WERI-Rb-1 (cell line): ENCODE results near the gene INPP4A.

Experiments used
- DNase-seq: peaks from one replicate; pipeline ENCODE4 v3.0.0-alpha.2; 2020
- H3K27ac ChIP-seq: fragments of 250-450 bp; sonication (Bioruptor Pico); 2 replicates; pipeline ENCODE4 v1.5.1; 2020; ENCODE audit warnings: mild to moderate bottlenecking, moderate library complexity
- H3K27me3 ChIP-seq: fragments of 250-450 bp; sonication (Bioruptor Pico); 2 replicates; pipeline ENCODE4 v1.5.1; 2021; ENCODE audit warnings: mild to moderate bottlenecking, low read depth, moderate library complexity; ENCODE audit not compliant: insufficient read depth, severe bottlenecking
- H3K36me3 ChIP-seq: fragments of 250-450 bp; sonication (Bioruptor Pico); 2 replicates; pipeline ENCODE4 v1.5.1; 2020; ENCODE audit warnings: mild to moderate bottlenecking, moderate library complexity
- H3K4me3 ChIP-seq: 2 replicates; pipeline ENCODE4 v1.5.1; 2011; ENCODE audit warnings: low read depth, mild to moderate bottlenecking, control low read depth, low read length
- H3K9me3 ChIP-seq: fragments of 250-450 bp; sonication (Bioruptor Pico); 2 replicates; pipeline ENCODE4 v1.5.1; 2021; ENCODE audit warnings: mild to moderate bottlenecking, moderate library complexity; ENCODE audit not compliant: severe bottlenecking
- TF ChIP-seq, protein P1 (sequence below): IDR thresholded peaks from 2 replicates; pipeline ENCODE4 v1.5.1; 2011; ENCODE audit warnings: low read depth, mild to moderate bottlenecking, control low read depth, inconsistent platforms, low read length

Gene INPP4A

DNA sequence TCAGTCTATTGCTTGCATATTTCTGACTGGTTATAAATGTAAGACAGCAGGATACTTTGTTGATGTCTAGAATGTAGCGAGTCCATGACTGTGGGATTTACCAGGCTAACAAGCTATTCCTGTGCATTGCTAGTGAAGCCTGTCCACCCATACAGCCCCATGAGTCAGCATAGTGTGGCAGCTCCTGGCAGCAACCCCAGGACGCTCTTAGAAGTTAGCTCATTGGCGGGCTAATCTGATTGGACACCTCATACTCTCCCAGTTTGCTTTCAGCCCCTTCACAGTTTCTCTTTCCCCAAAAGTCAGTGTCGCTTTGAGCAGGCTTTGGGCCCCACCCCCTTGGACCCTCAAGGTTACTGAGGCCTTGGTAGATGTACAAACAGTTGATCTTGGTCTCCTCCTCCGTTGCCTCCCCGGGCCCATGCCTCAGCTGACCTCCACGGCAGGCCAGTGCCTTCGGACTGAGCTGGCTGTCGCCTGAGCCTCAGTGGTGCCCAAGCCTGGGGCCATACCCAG, 115.7 kb downstream of the INPP4A start:
- TF ChIP-seq, protein P1, sequence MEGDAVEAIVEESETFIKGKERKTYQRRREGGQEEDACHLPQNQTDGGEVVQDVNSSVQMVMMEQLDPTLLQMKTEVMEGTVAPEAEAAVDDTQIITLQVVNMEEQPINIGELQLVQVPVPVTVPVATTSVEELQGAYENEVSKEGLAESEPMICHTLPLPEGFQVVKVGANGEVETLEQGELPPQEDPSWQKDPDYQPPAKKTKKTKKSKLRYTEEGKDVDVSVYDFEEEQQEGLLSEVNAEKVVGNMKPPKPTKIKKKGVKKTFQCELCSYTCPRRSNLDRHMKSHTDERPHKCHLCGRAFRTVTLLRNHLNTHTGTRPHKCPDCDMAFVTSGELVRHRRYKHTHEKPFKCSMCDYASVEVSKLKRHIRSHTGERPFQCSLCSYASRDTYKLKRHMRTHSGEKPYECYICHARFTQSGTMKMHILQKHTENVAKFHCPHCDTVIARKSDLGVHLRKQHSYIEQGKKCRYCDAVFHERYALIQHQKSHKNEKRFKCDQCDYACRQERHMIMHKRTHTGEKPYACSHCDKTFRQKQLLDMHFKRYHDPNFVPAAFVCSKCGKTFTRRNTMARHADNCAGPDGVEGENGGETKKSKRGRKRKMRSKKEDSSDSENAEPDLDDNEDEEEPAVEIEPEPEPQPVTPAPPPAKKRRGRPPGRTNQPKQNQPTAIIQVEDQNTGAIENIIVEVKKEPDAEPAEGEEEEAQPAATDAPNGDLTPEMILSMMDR = no peak
- H3K9me3 ChIP-seq = no peaks in the 10 kb centered on the region
- H3K27me3 ChIP-seq = no peaks in the 10 kb centered on the region
- H3K4me3 ChIP-seq = no peak overlapping the region
- DNase-seq = no peak
- peaks cover 10% of the 10 kb centered on the region; the same call in 1 of the 2 replicates for H3K36me3 ChIP-seq
- no peak overlapping the region for H3K27ac ChIP-seq

DNA sequence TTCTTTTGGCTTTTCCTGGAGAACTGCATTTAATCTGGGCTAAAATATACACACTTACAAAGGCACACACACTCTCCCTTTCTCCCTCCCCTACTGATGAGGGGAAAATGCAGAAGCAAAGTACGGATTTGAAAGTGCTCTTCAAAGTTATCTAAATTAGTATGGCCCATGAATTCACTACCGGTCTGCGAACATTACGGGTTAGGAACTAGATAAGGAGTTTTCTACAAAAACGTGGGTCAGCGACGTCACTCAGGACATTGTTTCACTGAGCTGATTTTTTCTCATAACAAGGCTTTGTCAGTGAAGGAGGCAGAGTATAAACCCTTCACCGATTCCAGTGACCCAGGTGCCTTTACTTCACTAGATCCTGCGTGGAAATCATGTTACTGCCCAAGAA, 116.4 kb downstream of the INPP4A start:
- peaks cover 10% of the 10 kb centered on the region; the same call in 1 of the 2 replicates for H3K36me3 ChIP-seq
- H3K27ac ChIP-seq = no peak overlapping the region
- DNase-seq = no peak

DNA sequence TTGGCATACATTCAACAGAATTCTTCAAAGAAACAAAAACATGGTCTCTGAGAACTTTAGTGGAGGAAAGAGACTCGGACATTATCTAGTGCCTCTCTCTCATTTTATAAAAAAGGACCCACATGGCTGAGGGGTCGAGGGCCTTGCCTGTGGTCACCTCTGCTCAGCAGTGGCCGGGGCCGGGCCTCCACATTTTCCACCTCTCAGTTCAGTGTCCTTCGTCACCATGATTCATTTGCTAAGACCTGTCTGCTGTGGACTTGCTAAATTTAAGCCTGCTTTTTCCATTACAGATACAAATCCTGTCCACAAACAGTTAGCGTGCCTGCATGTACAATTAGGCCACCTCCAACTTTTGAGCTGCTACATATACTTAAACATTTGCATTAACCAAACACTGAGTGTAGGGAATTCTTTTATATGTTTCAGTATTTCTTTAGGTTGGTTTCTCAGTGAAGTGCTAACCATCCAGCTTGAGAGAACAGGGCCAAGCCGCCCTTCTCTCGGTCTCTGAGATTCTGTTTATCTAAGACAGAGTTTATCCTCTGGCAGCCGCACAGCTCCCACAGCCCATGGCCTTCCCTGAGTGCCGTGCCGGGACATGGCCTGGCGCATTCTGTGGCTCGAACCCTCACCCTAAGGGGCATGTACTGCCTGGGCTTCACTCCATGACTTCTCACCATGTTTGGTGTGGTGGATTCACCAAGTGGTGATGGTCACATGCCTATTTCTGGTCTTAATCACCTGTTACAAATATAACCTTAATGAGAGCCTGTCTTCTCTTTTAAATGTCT, 117.4 kb downstream of the INPP4A start:
- peaks cover 10% of the 10 kb centered on the region; the same call in 1 of the 2 replicates for H3K36me3 ChIP-seq

More for the DNA sequence above, 116.4 kb downstream of the INPP4A start:
- Histone ChIP-seq H3K4me3 (no peak overlapping the region), H3K9me3 (no peaks in the 10 kb centered on the region), H3K27me3 (no peaks in the 10 kb centered on the region)
- TF ChIP-seq, protein P1 = no peak

DNA sequence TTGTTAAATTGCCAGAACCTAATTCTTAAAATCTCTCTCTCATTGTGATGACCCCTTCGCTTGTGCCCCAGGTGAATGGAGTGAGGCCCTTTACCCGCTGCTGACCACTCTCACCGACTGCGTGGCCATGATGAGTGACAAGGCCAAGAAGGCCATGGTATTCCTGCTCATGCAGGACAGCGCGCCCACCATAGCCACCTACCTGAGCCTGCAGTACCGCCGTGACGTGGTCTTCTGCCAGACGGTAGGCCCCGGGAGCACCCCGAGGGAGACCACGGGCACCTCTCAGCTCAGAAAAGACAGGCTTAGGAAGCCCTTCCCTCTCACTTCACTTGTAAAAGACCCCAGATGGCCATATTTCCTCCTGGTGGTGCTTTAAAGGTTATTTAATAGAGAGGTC, 118.7 kb downstream of the INPP4A start:
- H3K27me3 ChIP-seq = no peaks in the 10 kb centered on the region
- TF ChIP-seq, protein P1 = no peak
- H3K27ac ChIP-seq = no peak overlapping the region
- peaks cover 9% of the 10 kb centered on the region; the same call in 1 of the 2 replicates for H3K36me3 ChIP-seq
- no peak overlapping the region for H3K4me3 ChIP-seq
- DNase-seq = no peak
- no peaks in the 10 kb centered on the region for H3K9me3 ChIP-seq

More for the DNA sequence above, 117.4 kb downstream of the INPP4A start:
- H3K27ac ChIP-seq = no peak overlapping the region
- no peaks in the 10 kb centered on the region for H3K9me3 ChIP-seq
- TF ChIP-seq, protein P1 = no peak
- H3K27me3 ChIP-seq = no peaks in the 10 kb centered on the region
- DNase-seq = no peak
- H3K4me3 ChIP-seq = no peak overlapping the region

DNA sequence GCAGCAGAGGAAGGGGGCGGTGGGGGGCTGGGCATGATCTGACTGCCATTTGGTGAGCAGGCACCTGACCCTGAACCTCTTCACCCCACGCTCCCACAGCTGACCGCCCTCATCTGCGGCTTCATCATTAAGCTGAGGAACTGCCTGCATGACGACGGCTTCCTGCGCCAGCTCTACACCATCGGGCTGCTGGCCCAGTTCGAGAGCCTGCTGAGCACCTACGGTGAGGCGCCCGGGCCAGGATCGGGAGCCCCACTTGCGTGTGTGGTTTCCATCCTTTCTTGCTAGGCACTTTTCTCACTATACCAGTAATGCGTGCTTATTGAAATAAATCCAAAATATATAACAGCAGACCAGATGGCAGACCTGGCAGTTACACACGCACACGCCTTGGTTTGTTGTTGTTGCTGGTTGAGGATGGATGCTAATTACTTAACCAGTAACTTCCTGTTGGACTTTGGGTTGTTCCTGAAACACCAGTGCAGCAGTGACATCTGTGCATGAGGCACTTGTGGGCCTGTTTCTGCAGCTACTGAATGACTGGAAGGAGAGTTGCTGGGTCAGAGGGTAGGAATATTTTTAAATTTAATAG, 120.0 kb downstream of the INPP4A start:
- Histone ChIP-seq H3K36me3 (peaks cover 20% of the 10 kb centered on the region), H3K27ac (no peak overlapping the region), H3K27me3 (no peaks in the 10 kb centered on the region), H3K9me3 (no peaks in the 10 kb centered on the region), H3K4me3 (no peak overlapping the region)
- DNase-seq = no peak
- TF ChIP-seq, protein P1 = no peak
